HG02973 (cell line): ENCODE measurements around the gene CLPTM1.
"Not testable (repeated sequence)": the region's sequence is repeated elsewhere in the genome, so short reads cannot be mapped to it uniquely, and the experiment has no call there.

Source experiments
- ATAC-seq: cut with Tn5 transposase; IDR thresholded peaks from one replicate; pipeline ENCODE4 v1.9.1; 2021; ENCODE audit warnings: moderate library complexity; ENCODE audit not compliant: unreplicated experiment

Gene CLPTM1

DNA sequence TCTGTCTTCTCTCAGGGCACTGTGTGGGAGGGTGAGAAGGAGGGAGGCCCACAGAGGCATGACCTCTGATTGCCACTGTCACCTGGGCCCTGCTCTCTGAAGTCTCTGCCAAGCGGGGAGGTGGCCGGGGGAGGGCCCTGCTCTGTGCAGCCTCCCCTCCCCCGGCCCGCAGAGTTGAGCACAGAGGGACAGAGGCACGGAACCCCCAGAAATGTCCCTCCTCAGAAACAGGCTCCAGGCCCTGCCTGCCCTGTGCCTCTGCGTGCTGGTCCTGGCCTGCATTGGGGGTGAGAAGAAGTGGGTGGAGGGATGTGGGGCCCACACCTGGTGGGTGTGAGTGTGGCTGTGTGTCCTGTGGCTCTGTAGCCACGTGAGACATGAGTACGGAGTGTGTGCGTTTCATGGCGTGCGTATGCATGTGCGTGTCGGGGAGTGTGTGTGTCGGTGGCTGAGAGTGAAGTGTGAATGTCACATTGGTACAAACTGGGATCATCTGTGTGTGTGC lies 13.1 kb upstream of the CLPTM1 start, which contains the start of gene APOC4:
APOC4 (plus strand) TSS at position 171 of the 505 bp plus-strand sequence; CDS start at position 212, 41 bp downstream.
- no peak for ATAC-seq

DNA sequence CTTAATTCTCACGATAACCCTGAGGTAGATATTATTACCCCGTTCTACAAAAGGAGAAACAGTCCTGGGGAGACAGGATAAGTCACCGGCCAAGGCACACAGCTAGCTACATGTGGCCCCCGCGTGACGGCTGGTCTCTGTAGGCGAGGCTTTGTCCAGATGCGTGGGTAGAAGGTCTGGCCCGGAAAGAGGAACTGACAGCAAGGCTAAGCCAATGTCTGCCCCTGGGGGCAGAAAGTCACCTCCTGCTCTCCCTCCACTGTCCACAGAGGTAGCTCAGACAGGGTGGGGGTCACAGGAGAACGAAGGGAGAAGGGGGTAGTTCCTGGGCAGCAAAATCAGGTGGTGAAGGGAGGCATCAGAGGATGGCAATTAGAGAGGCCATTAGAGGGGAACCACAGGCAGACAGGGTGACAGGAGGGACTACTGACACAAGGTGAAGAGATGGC lies 11.4 kb upstream of the CLPTM1 start:
- peak; percentile 76 for ATAC-seq

DNA sequence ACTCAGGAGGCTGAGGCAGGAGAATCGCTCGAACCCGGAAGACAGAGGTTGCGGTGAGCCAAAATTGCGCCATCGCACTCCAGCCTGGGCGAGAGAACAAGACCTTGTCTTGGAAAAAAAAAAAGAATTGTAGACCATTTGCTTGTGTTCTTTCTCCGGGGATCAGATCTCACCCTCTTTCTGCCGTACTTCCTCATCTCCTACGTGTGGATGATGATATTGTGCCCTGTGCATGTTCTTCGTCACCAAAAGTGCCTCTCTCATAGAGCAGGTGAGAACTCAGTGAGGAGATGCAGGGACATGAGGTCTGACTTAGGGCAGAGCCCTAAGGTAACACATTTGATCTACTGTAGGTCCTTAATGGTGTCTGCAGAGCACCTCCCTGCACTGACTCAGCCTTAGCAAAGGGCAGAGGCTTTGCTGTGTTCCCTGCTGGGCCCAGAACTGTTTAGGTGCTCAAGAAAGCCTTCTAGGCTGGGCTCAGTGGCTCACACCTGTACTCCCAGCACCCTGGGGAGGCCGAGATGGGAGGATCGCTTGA lies 8.1 kb upstream of the CLPTM1 start:
- no peak for ATAC-seq

DNA sequence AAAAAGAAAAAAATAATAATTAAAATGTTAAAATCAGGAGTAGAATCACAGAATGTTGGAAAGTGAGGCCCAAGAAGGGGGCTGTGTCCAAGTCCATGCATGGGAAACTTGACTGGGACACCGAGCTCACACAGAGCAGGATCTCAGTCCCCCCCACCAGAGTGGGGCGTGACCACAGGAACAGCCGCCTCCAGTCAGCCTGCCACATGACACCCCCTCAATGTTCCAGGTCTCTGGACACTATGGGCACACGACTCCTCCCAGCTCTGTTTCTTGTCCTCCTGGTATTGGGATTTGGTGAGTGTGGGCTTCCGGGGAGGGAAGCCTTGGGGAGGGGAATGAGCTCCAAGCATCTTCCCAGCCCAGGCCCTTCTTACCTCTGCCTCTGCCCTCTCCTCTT lies 6.9 kb upstream of the CLPTM1 start:
- ATAC-seq, result no peak

DNA sequence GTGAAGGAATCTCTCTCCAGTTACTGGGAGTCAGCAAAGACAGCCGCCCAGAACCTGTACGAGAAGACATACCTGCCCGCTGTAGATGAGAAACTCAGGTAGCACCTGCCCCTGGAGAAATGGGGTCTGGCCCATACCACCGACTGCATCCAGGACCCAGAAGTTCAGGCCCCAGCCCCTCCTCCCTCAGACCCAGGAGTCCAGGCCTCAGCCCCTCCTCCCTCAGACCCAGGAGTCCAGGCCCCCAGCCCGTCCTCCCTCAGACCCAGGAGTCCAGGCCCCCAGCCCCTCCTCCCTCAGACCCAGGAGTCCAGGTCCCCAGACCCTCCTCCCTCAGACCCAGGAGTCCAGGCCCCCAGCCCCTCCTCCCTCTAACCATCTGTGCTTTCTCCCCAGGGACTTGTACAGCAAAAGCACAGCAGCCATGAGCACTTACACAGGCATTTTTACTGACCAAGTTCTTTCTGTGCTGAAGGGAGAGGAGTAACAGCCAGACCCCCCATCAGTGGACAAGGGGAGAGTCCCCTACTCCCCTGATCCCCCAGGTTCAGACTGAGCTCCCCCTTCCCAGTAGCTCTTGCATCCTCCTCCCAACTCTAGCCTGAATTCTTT lies 6.3 kb upstream of the CLPTM1 start:
- no peak for ATAC-seq

DNA sequence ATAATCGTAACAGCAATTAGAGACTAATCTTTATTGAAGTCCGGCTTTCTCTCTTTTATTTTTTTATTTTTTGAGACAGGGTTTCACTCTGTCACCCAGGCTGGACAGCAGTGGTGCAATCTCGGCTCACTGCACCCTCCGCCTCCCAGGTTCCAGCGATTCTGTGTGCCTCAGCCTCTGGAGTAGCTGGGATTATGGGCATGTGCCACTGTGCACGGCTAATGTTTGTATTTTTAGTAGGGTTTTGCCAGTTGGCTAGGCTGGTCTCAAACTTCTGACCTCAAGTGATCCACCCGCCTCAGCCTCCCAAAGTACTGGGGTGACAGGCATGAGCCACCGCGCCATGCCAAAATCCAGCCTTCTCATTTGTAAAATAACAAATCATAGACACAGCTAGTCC lies 5.6 kb upstream of the CLPTM1 start:
- no peak for ATAC-seq

DNA sequence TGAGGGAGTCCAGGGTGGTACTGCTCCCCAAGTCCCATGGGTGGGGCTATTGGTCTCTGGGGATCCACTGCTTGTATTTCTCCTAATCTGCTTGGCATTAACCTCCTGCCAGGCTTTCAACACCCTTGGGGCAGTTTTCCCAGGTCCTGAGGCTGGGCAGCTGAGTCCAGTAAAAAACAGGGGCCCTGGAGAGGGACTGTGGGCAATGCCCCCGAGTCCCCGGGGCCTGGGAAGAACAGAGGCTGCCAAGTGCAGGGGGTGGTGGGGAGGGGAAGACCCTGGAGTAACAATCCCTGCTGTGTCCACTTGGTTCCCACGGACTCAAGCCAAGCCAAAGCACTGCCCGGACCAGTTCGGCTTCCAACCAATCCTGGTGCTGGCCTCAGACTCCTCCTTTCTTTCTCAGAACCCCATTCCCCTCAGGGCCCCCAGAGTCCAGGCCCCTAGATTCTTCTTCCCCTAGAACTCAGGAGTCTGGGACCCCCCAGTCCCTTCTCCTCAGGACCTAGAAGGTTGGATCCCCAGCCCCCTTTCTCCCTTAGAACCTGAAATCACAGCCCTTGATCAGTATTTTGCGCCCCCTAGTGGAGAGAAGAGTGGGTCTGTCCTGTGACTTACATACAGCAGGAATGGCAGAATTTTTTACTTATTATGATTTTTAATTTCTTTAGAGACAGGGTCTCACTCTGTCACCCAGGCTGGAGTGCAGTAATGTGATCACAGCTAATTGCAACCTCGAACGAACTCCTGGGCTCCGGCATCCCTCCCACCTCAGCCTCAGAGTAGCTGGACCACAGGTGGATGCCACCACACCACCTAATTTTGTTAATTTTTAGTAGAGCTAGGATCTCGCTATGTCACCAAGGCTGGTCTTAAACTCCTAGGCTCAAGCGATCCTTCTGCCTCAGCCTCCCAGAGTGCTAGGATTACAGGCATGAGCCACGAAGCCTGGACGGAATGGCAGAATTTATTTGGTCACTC lies 3.7 kb upstream of the CLPTM1 start:
- no peak for ATAC-seq

DNA sequence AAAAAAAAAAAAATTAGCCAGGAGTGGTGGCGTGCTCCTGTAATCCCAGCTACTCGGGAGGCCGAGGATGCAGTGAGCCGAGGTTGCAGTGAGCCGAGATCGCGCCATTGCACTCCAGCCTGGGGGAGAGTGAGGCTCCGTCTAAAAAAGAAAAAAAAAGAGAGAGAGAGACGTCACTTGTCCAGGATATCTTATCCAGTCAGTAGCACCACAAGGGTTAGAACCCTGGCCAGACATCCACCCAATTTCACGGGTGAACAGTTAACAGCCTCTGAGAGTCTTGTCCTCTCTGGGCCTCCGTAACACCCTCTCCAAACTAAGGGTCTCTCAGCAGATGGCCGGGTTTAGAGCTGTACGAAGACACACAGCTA lies 917 bp upstream of the CLPTM1 start:
- peak; percentile 1 for ATAC-seq

DNA sequence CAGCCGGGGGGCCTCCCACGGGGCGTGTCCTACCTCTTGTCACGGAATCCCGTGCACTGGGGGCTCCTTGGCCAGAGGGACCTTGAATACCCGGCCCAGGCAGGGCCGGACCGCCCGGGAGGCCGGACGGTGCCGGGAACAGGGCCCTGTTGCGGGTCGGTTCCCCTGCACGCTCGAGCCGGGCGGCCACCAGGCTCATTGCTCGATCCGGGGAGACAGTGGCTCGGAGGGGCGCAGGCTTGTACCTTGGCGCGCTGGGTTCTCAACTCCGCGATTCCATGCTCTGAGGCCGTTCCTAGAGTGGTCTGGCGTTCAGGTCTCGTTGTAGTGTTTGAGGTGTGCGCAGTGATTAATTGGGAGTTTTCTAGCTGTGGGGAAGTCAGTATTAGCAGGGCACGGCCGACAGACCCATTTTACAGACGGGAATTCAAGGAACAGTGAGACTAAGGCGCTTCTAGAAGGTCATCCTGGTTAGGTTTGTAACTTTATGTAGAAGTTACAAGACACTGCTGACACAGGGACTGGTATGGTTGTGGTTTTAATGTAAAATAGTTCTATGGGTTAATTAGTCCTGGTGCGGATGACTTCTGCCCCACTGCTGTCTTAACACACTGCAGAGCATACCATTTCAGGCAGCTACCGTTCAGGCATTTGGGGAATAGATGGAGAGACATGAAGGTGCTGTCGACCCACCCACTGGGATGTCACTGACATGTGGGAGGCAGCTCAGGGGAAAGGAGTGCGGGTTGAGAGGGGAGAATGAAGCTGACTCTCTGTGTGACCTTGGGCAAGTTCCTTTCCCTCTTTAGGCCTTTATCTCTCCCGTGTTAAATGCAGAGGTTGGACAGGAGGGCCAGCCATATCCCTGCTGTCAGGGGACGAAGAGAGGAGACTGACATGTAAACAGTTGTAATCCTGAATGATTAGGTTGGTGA lies 592 bp downstream of the CLPTM1 start:
- ATAC-seq, result peak; percentile 25

DNA sequence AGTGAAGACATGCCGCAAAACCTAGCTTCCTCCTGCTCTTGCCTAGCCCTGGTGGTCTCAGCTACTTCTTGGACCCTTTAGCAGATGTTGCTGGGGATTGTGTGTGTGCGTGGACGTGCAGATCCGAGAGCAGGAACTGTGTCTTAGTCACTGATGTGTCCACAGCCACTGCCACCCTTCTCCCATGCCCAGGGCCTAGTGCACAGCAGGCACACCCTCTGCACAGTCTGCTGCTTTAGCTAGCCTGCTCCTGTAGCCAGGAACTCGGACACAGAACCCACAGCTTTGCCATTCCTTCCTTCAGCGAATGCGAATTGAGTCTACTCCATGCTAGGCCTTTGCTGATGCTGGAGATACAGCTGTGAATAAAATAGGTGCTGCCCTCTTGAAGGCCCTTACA lies 2.3 kb downstream of the CLPTM1 start:
- no peak for ATAC-seq

DNA sequence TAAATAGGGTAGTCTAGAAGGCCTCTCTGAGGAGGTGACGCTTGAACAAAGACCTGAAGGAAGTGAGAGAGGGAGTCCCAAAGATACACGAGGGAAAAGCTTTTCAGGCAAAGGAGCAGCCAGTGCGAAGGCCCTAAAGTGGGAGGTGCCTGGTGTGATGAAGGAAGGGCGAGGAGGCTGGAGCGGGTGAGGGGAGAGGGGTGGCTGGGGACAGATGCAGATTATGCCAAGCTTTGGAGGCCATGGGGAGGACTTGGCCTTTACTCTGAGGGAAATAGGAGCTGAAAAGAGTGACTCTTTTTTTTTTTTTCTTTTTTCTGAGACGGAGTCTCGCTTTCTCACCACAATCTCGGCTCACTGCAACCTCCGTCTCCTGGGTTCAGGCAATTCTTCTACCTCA lies 2.9 kb downstream of the CLPTM1 start:
- no peak for ATAC-seq

DNA sequence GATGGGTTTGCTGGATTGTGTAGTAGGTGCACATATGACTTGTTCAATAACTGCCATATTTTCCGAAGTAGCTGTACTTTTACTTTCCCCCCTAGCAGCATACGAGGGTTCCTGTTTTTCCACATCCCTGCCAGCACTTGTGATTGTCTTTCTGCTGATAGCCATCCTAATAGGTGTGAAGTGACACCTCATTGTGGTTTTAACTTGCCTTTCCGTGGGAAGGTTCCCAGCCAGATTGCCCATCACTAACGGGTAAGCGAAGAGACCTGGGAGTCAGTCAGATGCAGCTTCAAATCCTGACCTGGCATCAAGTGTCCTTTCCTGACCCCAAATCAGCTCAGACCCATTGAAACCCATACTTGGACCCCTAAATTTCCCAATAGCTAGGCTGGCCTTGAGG lies 4.5 kb downstream of the CLPTM1 start:
- no peak for ATAC-seq

DNA sequence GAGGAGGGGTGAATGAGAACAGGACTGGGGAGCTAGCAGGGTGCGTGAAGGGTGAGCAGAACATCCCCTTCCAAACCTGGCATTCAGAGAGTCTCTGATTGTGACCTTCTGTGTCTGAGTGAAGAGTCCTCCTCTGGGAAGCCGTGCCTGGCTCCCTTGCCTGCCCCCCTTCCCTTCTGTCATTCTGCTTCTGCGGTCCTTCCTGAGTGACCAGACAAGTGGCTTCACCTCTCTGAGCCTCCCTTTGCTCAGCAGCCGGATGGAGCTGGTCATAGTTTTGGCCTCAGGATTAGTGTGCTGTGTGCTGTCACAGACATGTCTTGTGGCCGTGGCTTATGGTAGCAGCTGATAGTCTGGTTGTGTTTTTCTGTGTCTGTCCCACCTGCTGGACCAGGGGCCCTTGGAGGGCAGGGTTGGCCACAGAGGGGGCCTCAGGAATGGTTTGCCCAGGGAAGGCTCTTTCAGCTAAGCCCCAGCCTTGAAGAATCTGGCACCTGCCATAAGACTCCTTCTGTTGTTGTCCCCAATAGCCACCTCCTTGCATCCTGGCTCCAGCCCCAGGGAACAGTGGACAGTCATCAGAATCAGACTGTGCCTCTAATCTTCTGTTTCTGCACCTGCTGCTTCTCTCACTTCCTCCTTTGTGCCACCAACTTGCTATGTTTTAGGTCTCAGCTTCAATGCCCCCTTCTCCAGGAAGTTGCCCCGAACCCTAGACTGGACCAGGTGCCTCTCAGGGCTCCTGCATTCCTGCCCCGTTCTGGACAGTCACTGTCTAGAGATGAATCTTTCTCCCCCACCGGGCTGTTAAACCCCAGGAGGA lies 5.9 kb downstream of the CLPTM1 start:
- no peak for ATAC-seq

DNA sequence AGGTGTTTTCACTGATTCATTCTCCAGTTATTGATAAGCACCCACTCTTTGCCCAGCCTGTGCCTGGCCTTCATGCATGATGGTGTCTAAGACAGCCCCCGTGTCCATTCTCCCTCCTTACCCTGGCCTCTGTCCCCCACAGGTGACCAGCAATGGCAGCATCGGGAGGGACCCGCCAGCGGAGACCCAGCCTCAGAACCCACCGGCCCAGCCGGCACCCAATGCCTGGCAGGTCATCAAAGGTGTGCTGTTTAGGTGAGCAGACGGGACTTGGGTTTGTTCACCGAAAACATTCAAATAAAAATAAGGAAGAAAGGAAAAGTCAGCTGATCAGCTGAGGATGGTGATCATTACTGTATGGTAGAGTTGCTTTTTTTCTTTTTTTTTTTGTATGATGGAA lies 6.6 kb downstream of the CLPTM1 start:
- no peak for ATAC-seq

DNA sequence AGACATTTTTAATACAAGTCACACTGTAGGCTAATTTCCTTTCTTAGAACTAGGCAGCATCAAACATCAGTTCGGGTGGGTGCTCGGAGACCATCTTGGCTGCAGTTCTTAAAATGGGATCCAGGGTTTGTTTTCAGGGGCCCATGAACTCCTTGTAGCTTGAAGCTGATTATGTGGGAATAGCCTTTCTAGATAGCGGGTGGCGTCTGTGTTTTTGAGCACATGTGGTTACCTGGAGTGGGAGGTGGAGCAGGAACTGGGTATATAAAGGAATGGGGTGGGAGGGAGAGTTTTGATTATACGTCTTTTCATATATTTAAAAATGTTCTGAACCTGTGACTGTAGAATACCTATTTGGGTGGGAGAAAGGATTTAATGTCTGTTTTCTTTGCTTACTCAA lies 12.9 kb downstream of the CLPTM1 start:
- ATAC-seq, result no peak

DNA sequence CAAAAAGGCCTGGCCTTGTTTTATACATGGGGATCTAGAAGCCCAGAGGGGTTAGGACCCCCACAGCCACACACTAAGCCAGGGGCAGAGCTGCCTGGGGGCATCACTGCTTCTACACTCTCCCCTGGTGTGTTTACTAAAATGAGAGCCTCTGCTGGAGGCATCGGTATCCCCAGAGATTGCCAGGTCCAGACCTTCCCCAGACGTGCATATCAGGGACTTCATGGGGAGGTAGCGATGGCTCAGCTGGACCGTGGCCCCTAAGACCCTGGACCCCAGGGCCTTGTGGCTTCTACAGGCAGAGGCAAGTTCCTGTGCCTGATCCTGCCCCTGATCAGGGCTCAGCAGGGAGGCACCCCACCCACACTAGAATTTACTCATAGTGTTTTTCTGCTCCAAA lies 13.5 kb downstream of the CLPTM1 start:
- no peak for ATAC-seq

DNA sequence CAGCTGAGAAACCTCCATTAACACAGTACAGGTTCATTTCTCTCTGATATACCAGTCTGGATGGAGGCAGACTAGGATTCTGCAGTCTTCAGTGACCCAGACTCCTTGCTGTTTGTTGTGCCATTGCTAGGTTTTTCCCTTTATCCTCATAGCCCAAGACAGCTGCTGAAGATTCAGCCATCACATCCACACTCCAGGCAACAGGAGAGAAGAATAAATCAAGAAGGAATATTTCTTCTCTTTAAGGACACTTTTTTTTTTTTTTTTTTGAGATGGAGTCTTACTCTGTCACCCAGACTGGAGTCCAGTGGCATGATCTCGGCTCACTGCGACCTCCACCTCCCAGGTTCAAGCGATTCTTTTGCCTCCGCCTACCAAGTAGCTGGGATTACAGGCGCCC lies 14.3 kb downstream of the CLPTM1 start:
- ATAC-seq, result no peak

DNA sequence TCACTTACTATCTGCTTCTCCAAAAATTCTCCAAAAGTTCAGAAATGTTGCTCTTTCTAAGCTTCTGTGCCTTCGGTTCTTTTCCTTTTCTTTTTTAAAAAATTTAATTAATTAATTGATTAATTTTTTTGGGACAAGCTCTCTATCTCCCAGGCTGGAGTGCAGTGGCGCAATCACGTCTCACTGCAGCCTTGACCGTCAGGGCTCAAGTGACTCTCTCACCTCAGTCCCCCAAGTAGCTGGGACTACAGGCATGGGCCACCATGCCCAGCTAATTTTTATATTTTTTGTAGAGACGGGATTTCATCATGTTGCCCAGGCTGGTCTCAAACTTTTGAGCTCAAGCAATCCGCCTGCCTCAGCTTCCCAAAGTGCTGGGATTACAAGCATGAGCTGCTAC lies 16.3 kb downstream of the CLPTM1 start:
- ATAC-seq, result not testable (repeated sequence)

DNA sequence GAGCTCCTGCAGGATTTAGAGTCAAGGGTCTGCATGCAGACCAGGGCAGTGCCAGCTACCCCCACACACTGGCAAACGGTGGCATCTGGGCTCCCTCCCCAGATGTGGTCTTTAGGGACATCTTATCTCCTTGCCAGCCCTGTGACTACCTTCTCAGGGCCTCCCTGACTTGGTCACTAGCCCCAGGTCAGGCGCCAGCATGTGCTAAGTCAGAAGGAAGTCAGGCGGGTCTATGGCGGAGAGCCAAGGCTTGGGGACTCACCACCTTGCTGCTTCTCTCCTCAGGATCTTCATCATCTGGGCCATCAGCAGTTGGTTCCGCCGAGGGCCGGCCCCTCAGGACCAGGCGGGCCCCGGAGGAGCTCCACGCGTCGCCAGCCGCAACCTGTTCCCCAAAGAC lies 17.6 kb downstream of the CLPTM1 start:
- ATAC-seq, result no peak
